Parathyroid adenoma (tissue), 2 donors: ENCODE data around the gene RLN3.
"Not testable (repeated sequence)": the region's sequence is repeated elsewhere in the genome, so short reads cannot be mapped to it uniquely, and the experiment has no call there.

Experiments
- H2AFZ ChIP-seq: fragments of 300-600 bp; sonication (generic); one replicate; pipeline ENCODE4 v1.7.0; 2017; ENCODE audit warnings: antibody characterized with exemption, mild to moderate bottlenecking
- H3K27ac ChIP-seq: fragments of 300-600 bp; sonication (generic); one replicate; pipeline ENCODE4 v1.7.0; 2017
- H3K27me3 ChIP-seq: fragments of 300-600 bp; sonication (generic); one replicate; pipeline ENCODE4 v1.7.0; 2017; ENCODE audit warnings: low read length; ENCODE audit not compliant: control insufficient read depth, insufficient read depth
- H3K36me3 ChIP-seq: fragments of 300-600 bp; sonication (generic); one replicate; pipeline ENCODE4 v1.7.0; 2017; ENCODE audit warnings: low read length; ENCODE audit not compliant: control insufficient read depth, insufficient read depth
- H3K4me1 ChIP-seq: fragments of 300-600 bp; sonication (generic); one replicate; pipeline ENCODE4 v1.7.0; 2017; ENCODE audit warnings: control low read depth
- H3K4me2 ChIP-seq: fragments of 300-600 bp; sonication (generic); one replicate; pipeline ENCODE4 v1.7.0; 2017; ENCODE audit warnings: low read length
- H3K4me3 ChIP-seq: fragments of 300-600 bp; sonication (generic); one replicate; pipeline ENCODE4 v1.7.0; 2017; ENCODE audit warnings: low read depth, low read length
- H3K79me2 ChIP-seq: fragments of 300-600 bp; sonication (generic); one replicate; pipeline ENCODE4 v1.7.0; 2017; ENCODE audit warnings: control low read depth
- H3K9ac ChIP-seq: fragments of 300-600 bp; sonication (generic); one replicate; pipeline ENCODE4 v1.7.0; 2017; ENCODE audit warnings: mild to moderate bottlenecking
- H3K9me3 ChIP-seq: fragments of 300-600 bp; sonication (generic); one replicate; pipeline ENCODE4 v1.7.0; 2017; ENCODE audit warnings: low read length; ENCODE audit not compliant: control insufficient read depth
- TF ChIP-seq, protein P1 (sequence below): fragments of 300-600 bp; sonication (generic); IDR thresholded peaks from one replicate; pipeline ENCODE4 v1.7.0; 2017; ENCODE audit warnings: antibody characterized with exemption, mild to moderate bottlenecking
- donor health status: primary hyperparathyroidism.

Gene RLN3

DNA sequence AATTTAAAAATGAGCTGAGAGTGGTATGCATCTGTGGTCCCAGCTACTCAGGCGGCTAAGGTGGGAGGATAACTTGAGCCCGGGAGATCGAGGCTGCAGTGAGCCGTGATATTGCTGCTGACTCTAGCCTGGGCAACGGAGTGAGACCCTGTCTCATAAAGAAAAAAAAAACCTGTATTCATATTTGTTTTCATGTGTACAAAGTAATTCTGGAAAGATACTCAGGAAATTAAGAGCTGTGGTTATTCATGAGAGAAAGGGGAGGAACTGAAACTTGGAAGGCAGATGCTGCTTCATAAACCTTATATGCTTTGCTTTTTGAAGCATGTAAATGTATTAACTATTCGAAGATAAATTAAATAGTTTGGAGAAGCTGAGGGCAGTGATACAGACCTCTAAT is 8.8 kb upstream of the RLN3 start:
- Histone ChIP-seq H3K27ac (no peak overlapping the region), H3K4me3 (no peak overlapping the region), H2AFZ (no peak overlapping the region)

DNA sequence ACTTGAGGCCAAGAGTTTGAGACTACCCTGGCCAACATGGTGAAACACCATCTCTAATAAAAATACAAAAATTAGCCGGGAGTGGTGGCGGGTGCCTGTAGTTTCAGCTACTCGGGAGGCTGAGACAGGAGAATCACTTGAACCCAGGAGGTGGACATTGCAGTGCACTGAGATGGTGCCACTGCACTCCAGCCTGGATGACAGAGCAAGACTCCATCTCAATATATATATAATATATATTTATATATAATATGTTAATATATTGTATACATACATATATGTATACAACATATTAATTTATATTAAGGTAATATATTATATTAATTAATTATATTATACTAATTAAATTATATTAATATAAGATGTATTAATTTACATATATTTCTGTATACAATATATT is 8.2 kb upstream of the RLN3 start:
- peaks cover 15% of the 10 kb centered on the region for H3K4me1 ChIP-seq
- not testable (repeated sequence) for H3K4me2 ChIP-seq, H3K4me3 ChIP-seq, H3K27me3 ChIP-seq, H3K9ac ChIP-seq, H3K36me3 ChIP-seq, H3K79me2 ChIP-seq, H3K9me3 ChIP-seq, H3K27ac ChIP-seq, H2AFZ ChIP-seq

More for the DNA sequence above, 8.8 kb upstream of the RLN3 start:
- H3K27me3 ChIP-seq = no peaks in the 10 kb centered on the region
- no peak overlapping the region for H3K4me2 ChIP-seq
- TF ChIP-seq, protein P1, sequence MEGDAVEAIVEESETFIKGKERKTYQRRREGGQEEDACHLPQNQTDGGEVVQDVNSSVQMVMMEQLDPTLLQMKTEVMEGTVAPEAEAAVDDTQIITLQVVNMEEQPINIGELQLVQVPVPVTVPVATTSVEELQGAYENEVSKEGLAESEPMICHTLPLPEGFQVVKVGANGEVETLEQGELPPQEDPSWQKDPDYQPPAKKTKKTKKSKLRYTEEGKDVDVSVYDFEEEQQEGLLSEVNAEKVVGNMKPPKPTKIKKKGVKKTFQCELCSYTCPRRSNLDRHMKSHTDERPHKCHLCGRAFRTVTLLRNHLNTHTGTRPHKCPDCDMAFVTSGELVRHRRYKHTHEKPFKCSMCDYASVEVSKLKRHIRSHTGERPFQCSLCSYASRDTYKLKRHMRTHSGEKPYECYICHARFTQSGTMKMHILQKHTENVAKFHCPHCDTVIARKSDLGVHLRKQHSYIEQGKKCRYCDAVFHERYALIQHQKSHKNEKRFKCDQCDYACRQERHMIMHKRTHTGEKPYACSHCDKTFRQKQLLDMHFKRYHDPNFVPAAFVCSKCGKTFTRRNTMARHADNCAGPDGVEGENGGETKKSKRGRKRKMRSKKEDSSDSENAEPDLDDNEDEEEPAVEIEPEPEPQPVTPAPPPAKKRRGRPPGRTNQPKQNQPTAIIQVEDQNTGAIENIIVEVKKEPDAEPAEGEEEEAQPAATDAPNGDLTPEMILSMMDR = no peak
- no peaks in the 10 kb centered on the region for H3K79me2 ChIP-seq
- H3K9me3 ChIP-seq = no peaks in the 10 kb centered on the region
- H3K36me3 ChIP-seq = no peaks in the 10 kb centered on the region
- H3K9ac ChIP-seq = no peak overlapping the region
- peaks cover 15% of the 10 kb centered on the region for H3K4me1 ChIP-seq

DNA sequence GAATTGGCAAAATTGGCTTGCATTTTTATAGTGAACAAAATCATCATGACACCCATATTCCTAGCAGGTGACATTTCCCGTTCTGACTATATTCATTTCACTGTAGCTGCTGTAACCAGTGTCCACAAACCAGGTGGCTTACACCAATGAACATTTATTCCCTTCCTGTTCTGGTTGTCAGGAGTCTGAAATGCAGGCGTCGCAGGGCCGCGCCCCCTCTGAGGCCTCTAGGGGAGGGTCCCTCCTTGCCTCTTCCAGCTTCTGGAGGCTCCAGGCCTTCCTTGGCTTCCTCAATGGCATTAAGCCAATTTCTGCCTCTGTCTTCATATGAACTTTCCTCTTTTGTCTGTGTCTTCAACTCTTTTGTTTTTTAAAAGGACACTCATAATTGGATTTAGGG is 6.5 kb upstream of the RLN3 start:
- Histone ChIP-seq H3K36me3 (no peaks in the 10 kb centered on the region), H3K27ac (no peak overlapping the region), H2AFZ (peak overlapping the region; percentile 68), H3K4me1 (peaks cover 15% of the 10 kb centered on the region), H3K9me3 (no peaks in the 10 kb centered on the region), H3K4me3 (no peak overlapping the region), H3K4me2 (no peak overlapping the region), H3K79me2 (no peaks in the 10 kb centered on the region), H3K9ac (no peak overlapping the region), H3K27me3 (no peaks in the 10 kb centered on the region)
- TF ChIP-seq, protein P1 = no peak

DNA sequence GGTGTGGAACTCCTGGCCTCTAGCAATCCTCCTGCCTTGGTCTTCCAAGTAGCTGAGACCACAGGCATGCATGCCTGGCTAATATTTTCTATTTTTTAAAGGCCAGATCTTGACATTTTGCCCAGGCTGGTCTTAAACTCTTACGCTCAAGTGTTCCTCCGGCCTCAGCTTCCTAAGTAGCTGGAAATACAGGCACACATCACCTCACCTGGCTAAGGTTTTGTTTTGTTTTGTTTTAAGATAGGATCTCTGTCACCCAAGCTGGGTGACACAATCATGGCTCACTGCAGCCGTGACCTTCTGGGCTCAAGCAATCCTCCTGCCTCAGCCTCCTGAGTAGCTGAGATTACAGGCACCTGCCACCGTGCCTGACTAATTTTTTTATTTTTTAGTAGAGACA is 5.5 kb upstream of the RLN3 start:
- Histone ChIP-seq H3K4me2 (no peak overlapping the region), H2AFZ (peak overlapping the region; percentile 68), H3K9me3 (no peaks in the 10 kb centered on the region), H3K27ac (peak overlapping the region; percentile 64), H3K79me2 (no peaks in the 10 kb centered on the region), H3K9ac (no peak overlapping the region), H3K4me1 (peaks cover 15% of the 10 kb centered on the region), H3K27me3 (no peaks in the 10 kb centered on the region), H3K4me3 (no peak overlapping the region), H3K36me3 (no peaks in the 10 kb centered on the region)
- TF ChIP-seq, protein P1 = no peak

DNA sequence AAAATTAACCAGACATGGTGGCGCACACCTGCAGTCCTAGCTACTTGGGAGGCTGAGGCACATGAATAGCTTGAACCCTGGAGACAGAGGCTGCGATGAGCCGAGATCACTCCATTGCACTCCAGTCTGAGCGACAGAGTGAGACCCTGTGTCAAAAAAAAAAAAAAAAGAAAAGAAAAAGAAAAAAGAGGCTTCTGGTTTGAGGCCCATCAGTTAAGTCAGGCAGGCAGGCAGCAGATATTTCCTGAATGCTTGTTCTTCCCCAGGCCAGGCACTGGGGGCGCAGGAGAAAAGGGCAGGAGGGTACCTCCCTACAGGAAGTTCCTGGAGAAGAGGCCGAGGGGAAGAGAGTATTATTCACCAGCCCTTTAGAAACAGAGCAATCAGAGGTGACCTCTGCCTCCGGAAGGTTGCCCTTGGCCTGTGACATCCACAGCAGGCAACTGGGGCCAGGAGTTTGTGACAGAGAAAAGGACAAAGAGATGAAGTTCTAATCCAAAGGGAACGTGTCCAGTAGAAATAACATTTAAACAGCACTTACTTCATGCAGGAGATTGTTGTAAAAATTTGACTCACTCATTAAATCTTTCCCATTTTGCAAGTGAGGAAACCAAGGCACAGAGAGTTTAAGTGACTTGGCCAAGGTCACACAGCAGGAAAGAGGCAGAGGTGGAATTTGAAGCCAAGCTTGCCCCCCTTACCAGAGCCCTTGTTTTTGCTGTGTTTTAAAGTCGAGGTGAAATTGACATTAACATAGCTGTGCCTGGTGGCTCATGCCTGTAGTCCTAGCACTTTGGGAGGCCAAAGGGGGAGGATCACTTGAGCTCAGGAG is 4.3 kb upstream of the RLN3 start:
- H3K27ac ChIP-seq = peak overlapping the region; percentile 64

DNA sequence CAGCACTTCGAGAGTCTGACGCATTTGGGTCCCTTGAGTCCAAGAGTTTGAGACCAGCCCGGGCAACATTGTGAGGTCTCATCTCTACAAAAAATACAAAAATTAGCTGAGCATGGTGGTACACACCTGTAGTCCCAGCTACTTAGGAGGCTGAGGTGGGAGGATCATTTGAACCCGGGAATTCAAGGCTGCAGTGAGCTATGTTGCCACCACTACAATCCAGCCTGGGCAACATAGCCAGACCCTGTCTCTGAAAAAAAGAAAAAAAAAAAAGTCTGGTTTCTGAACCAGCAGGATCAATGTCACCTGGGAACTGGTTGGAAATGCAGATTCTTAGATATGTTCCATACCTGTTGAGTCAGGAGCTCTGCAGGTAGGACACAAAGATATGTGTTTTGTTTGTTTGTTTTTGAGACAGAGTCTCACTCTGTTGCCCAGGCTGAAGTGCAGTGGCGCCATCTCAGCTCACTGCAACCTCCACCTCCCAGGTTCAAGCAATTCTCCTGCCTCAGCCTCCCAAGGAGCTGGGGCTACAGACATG is 1.2 kb upstream of the RLN3 start:
- peaks cover 13% of the 10 kb centered on the region for H3K4me1 ChIP-seq
- H3K9ac ChIP-seq, H3K36me3 ChIP-seq, H3K27me3 ChIP-seq, H3K4me2 ChIP-seq, H2AFZ ChIP-seq, H3K4me3 ChIP-seq, H3K27ac ChIP-seq, H3K9me3 ChIP-seq, H3K79me2 ChIP-seq: not testable (repeated sequence)

More for the DNA sequence above, 4.3 kb upstream of the RLN3 start:
- no peaks in the 10 kb centered on the region for H3K36me3 ChIP-seq
- H3K4me1 ChIP-seq = peaks cover 15% of the 10 kb centered on the region
- TF ChIP-seq, protein P1 = peak; percentile 69
- no peaks in the 10 kb centered on the region for H3K79me2 ChIP-seq
- H3K9ac ChIP-seq = no peak overlapping the region
- peak overlapping the region; percentile 21 for H3K4me2 ChIP-seq
- no peaks in the 10 kb centered on the region for H3K9me3 ChIP-seq
- peak overlapping the region; percentile 65 for H2AFZ ChIP-seq
- H3K4me3 ChIP-seq = no peak overlapping the region
- H3K27me3 ChIP-seq = no peaks in the 10 kb centered on the region
